Stimulated activated CD4-positive, alpha-beta T cell treated with anti-CD3 and anti-CD28 coated beads, Interleukin-2, amount 100 ng/mL, for 4 hours (primary cell): Measurements from ENCODE around the gene CDC40.

ENCODE experiments used
- DNase-seq: peaks from one replicate; pipeline ENCODE4 v3.0.0-alpha.2; 2020; ENCODE audit warnings: low read depth

Gene CDC40

DNA sequence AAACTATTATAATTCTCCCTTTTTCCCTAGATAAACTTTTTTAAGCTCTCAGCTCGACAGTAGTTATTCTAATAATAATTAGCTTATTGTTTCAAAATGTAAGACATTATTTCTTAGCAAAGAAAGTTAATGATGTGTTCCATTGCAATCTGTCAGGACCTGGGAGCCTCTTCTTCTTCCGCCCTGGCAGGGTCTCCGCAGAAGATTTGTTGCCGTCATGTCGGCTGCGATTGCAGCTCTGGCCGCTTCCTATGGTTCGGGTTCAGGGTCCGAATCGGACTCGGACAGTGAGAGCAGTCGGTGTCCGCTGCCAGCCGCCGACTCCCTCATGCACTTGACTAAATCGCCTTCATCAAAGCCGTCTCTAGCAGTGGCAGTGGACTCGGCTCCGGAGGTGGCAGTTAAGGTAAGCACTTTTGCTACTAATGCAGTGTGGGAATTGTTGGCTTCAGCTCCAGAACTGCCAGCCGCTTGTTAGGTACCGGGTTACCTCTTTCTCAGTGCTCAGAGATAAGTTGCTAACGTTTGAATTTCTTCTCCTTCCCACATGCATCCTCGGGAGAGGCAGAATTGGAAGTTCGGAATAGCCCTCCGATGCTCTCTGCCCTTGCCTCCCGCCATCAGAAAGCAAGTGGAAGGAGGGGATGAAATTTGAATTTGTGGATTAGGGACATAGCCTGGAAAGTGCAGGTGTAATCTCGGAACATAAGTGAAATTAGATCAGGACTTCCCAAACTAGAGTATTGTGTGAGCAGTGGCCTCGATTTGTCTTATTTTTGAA, at the start of gene CDC40:
CDC40 (plus strand) TSS at position 200 of the 781 bp plus-strand sequence; CDS start at position 218, 18 bp downstream.
- DNase-seq: peak; percentile 35

DNA sequence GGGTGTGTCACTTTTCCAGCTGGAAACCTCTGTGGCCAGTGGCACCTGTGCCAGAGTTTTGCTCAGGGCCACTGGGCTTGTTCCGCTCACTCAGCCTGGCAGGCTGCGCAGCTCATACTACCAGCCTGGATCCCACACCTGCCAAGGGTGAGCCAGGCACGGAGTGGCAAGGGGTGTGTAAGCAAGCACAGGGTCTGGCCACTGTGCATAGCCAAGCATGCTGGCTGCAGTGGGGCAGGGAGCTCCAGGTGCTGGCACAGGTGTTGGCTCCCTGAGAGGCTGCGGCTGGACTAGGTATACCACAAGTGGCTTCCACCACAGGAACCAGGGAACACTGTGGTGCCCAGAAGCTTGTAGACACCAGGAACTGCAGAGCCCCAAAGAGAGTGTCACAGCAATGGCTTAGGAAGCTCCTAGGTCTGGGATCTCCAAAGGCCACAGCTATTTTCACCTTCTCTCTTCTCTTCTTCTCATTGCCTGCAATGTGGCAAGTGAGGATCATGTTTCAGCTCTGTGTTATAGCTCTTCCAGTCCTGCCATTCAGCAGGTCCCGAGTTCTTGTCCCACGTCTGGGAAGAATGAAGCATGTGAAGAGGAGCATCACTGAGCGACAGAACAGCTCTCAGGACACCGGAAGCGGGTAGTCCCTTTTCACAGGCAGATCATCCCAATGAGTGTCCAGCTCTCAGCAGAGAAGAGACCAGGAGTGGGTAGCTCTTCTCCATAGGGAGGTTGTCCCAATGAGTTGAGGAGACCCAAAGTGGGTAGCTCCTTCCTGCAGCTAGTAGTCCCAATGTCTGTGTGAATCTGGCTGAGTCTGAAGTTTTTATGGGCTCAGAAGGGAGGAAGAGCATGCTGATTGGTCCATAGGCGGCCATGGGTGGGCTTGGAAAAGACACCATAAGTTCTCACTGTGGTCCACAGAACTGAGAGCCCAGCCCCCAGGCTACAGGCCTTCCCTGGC, 42.0 kb upstream of the CDC40 start:
- DNase-seq: no peak

GRCh38 chr6:110139052-110139451, 41.2 kb upstream of the CDC40 start:
- DNase-seq: no peak

DNA sequence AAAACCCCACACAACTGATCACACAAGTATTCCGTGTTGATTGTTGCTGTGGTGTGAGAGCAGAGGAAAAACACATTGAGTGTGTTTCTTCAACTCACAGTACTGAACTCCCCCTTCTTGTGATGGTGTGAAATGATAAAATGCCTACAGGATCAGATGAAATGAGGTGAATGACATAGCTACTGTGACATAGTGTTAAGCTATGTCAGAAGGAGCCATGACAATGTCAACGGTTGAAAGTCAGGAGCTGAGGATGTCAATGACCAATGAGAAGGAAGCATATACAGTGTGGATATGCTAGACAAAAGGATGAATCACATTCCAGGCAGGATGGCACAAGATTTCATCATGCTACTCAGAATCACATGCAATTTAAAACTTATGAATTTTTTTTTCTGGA, 39.6 kb upstream of the CDC40 start:
- no peak for DNase-seq

- DNase-seq: no peak
Observed at GRCh38 chr6:110147870-110148269, 32.4 kb upstream of the CDC40 start.

DNA sequence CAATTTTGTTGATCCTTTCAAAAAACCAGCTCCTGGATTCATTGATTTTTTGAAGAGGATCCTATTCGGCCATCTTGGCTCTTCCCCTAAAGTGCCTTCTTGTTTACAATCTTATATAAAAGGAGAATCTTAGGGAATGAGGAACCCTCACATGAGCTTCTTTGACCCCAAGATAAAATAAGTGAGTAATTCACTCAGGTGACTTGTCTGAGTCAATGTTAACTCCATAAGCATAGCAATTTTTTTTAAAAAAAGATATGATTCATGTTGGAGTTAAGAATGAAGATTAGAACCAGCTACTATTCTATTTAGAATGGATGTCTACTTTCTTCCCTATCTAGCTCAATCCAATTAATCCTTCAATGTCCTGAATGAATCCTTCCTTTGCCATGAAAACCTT, 21.7 kb upstream of the CDC40 start:
- DNase-seq: no peak

DNA sequence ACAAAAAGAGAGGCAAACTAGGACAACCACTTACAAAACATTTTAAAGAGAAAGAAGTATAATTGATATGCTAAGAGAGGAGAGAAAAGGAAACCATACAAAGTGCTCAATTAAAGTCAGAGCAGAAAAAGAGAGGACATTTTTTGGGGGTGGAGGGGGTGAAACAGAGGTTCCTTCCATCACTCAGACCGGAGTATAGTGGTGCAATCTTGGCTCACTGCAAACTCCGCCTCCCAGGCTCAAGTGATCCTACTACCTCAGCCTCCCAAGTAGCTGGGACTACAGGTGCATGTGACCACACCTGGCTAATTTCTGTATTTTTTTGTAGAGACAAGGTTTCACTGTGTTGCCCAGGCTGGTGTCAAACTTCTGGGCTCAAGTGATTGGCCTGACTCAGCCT, 10.1 kb upstream of the CDC40 start:
- no peak for DNase-seq

GRCh38 chr6:110173506-110174132, 6.6 kb upstream of the CDC40 start:
- no peak for DNase-seq

- DNase-seq: peak; percentile 57
Observed at GRCh38 chr6:110178626-110179405, 1.4 kb upstream of the CDC40 start.

DNA sequence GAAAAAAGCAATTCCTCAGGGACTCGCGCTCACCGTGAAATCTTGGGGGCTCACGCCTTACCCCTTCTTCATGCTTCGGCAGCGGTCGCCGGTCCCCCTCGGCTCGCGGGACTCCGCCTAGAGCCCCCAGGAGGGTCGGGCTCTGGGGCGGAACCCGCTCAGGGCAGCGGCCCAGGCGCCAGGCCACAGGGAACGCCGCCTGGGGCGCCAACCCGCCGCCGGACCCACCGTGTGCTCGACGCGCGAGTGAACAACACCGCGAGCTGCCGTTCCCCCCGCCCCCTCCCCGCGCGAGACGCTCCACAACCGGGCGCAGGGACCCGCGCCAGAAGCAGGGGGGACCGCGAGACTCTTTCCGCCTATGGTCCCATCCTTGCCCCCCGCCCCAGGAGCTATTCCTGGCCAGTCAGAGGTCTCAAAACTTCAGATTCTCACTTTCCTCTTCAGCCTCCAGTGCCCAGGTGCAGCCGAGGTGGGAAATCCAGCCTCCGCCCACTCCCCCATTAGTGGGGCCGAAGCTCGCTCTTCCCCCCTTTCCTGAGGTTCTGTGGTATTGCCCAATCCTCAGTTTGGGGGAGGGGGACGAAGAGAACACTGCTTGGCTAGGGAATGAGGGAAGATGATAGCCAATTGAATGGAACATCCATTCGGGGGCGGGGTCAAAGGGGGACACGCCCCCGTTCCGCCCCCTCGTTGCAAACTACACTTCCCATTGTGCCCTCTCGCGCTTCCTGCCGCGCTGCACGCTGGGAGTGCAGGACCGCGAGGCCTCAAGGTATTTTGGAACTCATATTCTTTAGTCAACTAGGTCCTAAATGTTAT, 610 bp upstream of the CDC40 start, which contains the start of gene WASF1:
WASF1 (minus strand) TSS at position 265 of the 822 bp plus-strand sequence. CDS start 52,069 bp downstream, outside the sequence.
- DNase-seq: peak; percentile 86

DNA sequence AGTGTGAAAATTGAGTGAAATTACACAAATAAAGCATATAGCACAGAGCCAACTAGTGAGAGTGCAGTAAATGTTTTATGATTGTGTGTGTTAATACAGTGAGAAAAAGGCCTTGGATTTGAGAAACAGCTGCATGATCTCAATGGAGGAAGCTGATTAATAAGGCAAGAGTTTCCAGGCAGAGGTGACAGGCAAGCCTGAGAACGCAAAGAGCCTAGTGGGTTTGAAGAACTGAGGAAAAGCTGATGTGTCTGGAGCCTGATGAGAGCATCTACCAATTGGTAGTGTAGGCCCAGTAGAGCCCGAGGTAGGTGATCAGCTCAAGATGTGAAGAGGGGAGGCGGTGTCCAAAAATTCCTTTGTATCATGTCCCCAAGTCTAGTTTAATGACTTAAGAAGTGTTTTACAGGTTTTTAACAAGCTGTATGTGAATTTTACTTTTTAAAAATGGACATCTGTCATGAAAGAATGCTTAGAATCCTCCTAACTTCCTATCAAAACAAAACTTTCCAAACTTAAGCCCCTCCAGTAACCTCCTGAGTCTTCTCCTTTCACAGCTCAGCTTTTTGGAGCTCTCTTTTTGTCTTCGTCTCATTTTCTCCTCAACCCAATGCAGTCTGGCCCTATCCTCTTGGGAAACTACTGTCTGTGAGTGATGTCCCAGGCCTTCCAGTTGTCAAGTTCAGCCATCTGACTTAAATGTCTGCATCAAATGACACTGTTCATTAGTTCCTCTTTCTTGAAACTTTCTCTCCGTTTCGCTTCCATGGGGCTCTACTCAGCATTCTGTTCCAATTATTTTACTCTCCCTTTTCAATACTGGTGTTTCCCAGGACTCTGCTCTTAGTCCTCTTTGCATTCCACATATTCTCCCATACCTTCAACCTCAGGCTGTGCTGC, 1.2 kb downstream of the CDC40 start:
- DNase-seq: no peak

DNA sequence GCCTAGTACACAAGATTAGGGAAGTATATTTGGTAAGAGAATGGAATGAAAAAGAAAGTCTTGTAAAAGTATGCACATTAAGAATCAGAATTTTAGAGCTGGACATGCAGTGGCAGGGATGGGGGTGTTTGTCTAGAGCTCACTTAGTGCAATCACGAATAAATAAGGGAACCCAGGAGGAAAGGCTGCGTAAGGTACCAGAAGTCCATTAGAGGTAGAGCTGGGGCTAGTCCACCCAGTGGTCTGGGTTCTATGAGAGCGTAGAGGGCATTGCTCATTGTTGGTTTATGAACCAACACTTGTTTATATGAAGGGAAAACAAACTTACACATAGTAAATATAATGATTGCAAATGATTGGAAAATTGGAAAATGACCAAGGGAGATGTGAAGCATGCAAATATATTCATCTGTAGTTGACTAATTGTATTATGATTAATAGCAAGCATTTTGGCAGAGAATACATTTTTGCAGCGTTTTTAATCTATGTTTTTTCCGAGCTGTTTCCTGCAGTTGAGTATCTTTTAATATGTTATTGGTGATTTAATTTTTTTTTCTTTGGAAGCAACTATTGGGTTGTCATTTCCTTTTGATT, 3.2 kb downstream of the CDC40 start:
- no peak for DNase-seq

GRCh38 chr6:110185879-110186278, 5.7 kb downstream of the CDC40 start:
- DNase-seq: no peak

DNA sequence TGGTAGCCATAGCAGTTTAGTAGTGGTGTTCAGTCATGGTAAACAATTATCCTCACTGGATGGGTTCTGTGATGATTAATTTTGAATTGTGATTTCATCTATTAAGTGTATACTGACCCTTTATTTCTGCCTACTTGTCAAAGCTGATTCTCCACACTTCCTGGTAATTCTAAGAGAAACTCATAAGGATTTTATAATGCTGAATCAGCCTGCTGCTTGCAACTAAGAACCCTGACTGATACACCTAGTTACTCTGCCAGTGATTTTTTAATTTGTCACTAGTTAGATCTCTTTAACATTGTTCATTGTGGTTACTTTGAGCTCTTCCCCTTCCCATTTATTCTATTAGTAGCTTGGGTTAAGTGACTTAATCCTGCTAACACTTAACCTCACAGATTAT, 8.6 kb downstream of the CDC40 start:
- DNase-seq: no peak

GRCh38 chr6:110190726-110191125, 10.5 kb downstream of the CDC40 start:
- DNase-seq: no peak

GRCh38 chr6:110191477-110191876, 11.2 kb downstream of the CDC40 start:
- DNase-seq: no peak

DNA sequence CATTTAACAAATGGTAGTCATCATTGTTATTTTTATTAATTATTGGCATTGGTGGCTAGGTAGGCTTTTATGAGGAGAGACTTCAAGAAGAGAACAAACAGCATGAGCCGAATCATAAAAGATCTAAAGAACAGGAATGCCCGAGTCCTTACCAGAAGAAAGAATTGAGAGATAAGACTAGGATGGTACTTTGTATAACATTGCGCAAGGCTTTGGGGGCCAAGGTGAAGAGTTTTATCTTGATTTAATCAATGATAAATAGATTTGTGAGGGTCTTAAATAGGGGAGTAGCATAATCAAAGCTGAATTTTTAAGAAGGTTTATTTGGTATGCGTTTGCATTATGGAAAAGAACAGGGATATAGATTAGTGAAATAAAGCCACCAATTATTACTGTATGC, 15.4 kb downstream of the CDC40 start:
- no peak for DNase-seq

DNA sequence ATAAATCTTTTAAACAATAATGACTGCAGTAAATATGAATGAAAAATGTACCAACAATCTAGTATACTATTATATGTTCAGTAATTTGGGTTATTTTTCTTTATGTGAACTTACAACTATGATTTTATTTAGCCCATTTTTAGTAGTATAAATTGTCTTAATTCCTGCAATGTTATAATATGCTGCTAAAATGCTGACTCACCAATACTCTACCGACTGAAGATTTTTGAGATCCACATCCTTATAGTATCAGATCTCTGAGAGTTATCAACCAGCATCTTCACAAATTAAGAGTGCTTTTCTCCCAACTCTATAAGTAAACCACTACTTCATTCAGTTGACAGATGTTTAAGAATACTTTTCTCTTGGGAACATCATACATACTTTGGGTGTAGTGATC, 16.6 kb downstream of the CDC40 start:
- DNase-seq: no peak

DNA sequence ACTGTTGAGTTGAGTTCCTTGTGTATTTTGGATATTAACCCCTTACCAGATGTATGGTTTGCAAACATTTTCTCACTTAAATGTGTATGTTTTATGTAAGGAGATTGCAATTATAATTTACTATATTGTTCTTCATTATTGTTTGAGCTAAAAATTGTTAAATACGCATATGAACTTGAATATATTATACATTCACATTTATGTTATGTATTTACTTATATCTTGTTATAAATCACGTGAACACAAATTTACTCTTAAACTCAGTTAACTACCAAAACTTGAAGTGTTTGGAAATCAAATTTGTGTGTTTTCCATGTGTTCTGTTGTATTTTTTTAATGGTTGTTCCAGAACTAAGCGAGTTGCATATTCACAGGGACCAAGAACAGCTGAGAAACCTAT, 18.3 kb downstream of the CDC40 start:
- no peak for DNase-seq
